GM21526 (cell line): Measurements from ENCODE around the gene PCP4L1.
"Not testable (repeated sequence)": the region's sequence is repeated elsewhere in the genome, so short reads cannot be mapped to it uniquely, and the experiment has no call there.

Source experiments
- ATAC-seq: cut with Tn5 transposase; IDR thresholded peaks from one replicate; pipeline ENCODE4 v1.9.1; 2021; ENCODE audit warnings: moderate library complexity; ENCODE audit not compliant: unreplicated experiment, low FRiP score

PCP4L1 gene

DNA sequence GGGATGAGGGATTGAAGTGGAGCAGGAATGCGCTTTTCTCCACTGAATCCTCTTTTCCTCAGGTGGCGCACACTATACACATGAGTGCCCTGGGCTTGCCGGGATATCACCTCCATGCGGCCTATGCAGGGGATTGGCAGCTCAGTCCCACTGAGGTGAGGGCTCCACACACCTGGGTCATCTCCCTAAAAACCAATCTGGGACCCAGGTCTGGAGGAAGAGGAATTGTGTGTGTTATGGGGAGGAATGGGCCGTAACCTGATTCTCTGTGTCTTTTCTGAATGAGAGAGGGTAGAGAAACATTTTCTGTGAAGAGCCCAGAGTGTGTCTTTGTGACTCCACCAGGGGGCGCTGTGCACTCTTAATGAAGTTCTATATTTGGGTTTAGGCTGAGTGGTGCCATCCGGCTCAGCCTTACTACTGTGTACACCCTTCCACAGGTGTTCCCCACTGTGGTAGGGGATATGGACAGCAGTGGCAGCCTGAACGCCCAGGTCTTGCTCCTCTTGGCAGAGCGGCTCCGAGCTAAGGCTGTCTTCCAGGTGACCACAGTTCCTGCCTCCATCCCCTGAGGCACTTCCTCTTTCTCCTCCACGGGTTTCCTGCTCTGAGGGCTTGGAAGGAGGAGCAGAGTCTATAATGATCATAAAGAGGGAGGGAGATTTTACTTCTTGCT lies 31.2 kb upstream of the PCP4L1 start:
- no peak for ATAC-seq

- ATAC-seq: no peak
These were observed 30.5 kb upstream of the PCP4L1 start for GRCh38 chr1:161228032-161228431.

- ATAC-seq: no peak
These were observed 28.6 kb upstream of the PCP4L1 start for GRCh38 chr1:161229896-161230295.

DNA sequence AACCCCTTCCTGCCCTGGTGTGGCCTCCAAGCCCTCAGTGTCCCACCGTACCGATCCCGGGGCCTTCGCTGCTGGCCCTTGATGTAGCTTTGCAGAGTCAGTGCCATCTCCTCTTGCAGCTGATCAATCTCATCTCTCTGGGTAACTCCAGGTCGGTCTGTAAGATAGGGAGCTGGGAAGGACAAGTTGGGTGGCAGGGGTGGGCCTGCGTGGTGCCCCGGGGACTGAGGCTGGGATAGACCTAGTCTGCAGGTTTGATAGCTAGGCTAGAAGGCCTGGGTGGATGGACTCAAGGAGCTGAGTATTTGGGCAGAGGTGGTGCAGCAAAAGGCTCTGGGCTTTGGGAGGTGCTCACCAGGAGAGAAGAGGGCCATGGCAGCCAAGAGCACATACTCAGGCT lies 27.8 kb upstream of the PCP4L1 start:
- no peak for ATAC-seq

DNA sequence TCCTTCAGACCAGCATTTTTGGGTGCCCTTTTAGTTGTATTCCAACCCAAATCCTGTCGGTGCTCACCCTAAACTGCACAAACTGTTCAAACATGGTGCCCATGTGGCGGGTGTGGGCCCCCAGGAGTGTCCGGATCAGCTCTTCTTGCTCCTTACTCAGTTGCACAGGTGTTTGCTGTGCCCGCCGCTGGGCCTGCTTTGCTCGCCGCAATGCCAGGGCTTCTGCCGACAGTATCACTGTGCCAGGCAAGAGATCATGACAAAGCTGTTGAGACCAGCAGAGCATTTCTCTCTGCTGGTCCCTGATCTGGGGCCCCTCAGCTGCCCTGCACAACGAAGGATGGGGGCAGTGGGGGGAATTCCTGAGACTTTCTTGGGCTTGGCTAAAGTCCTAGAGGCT lies 25.4 kb upstream of the PCP4L1 start:
- no peak for ATAC-seq

GRCh38 chr1:161235957-161236775 lies 22.4 kb upstream of the PCP4L1 start:
- ATAC-seq: no peak

GRCh38 chr1:161238039-161238473 lies 20.5 kb upstream of the PCP4L1 start, which contains the start of gene NR1I3:
TSS of gene NR1I3 (minus strand) at chr1:161238203. CDS start at chr1:161236565, 1,638 bp downstream.
- ATAC-seq: no peak

- no peak for ATAC-seq
These were observed 16.9 kb upstream of the PCP4L1 start for GRCh38 chr1:161241682-161242081.

DNA sequence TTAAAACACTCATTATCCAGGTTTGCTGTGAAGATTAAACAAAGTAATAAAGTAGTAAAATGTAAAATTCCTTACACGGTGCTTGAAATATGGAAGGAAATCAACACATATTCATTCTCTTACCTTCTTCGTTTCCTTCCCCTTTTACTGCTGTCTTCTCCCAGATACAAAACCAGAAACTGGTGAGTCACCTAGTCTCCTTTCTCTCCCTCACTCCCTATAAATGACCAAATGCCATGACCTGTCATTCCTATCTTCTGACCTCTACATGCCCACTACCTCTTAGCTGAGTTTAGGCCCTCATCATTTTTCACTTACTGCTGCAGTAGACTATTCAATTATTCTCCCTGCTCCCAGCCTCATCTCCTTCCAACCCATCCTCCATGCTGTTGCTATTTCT lies 16.2 kb upstream of the PCP4L1 start:
- ATAC-seq: no peak

DNA sequence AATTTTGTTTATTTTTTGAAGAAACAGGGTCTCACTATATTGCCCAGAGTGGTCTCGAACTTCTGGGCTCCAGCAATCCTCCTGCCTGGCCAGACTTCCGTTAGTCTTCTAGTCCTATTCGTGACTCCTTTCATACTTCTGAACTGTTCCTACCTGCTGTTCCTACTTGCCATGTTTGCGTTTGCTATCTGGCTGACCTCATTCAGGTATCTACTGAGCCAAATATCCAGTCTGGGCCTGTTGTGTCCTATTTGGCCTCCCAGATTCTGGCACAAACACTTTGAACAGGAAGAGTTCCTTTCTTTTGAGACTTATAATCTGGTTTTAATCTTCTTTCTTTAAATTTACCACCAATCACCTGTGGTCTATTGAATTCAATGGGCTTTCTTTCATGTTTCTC lies 13.7 kb upstream of the PCP4L1 start:
- no peak for ATAC-seq

- ATAC-seq: not testable (repeated sequence)
These were observed 8.4 kb upstream of the PCP4L1 start for GRCh38 chr1:161250100-161250499.

DNA sequence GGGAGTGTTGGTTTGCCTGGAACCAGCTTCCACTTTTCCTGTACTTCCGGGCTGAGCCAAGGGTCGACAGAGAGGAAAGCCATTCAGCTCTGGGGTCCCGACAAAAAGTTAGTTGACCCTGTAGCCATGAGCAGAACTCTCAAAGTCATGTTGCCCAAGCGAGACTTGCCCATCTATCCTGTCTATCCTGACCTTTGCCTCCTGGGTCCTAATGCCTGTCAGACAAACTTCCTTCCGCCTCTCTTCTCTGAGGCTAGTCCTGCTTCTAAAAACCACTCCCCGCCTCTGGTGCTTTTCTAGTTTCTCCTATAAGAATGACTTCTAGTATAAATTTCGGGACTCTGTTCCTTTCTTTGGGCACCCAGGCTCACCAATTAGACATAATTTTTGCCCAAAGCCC lies 7.7 kb upstream of the PCP4L1 start:
- ATAC-seq: no peak

GRCh38 chr1:161251579-161251978 lies 7.0 kb upstream of the PCP4L1 start:
- ATAC-seq: no peak

DNA sequence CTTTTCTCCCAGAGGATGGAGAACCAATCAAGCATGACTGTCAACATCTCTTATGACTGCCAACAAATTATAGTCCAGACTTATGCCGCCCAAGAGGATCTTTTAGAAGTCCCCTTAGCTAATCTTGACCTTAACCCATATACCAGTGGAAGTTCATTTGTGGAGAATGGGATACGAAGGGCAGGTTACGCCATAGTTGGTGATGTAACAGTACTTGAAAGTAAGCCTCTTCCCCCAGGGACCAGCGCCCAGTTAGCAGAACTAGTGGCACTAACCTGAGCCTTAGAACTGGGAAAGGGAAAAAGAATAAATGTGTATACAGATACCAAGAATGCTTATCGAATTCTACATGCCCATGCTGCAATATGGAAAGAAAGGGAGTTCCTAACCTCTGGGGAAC lies 3.2 kb upstream of the PCP4L1 start:
- not testable (repeated sequence) for ATAC-seq

- ATAC-seq: not testable (repeated sequence)
These were observed 2.5 kb upstream of the PCP4L1 start for GRCh38 chr1:161255955-161256520.

GRCh38 chr1:161257109-161257508 lies 1.4 kb upstream of the PCP4L1 start:
- not testable (repeated sequence) for ATAC-seq

DNA sequence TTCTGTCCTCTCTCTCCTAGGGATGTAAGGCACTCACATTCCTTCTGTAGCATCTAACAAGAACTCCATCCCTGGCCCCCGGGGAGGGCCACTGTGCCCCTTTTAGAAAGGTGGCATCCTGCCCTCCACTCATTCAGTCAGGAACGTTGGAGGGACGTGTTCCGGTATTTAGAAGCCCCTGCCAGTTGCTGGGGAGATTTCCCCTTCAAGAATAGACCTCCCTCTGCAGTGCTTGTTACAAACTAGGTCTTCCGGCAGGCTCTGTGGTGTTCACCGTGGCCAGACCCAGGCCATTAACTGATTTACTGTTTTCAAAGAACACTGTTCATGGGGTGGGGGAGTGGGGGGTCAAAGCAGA lies 779 bp downstream of the PCP4L1 start:
- ATAC-seq: no peak

GRCh38 chr1:161259765-161260164 lies 1.2 kb downstream of the PCP4L1 start:
- ATAC-seq: no peak

DNA sequence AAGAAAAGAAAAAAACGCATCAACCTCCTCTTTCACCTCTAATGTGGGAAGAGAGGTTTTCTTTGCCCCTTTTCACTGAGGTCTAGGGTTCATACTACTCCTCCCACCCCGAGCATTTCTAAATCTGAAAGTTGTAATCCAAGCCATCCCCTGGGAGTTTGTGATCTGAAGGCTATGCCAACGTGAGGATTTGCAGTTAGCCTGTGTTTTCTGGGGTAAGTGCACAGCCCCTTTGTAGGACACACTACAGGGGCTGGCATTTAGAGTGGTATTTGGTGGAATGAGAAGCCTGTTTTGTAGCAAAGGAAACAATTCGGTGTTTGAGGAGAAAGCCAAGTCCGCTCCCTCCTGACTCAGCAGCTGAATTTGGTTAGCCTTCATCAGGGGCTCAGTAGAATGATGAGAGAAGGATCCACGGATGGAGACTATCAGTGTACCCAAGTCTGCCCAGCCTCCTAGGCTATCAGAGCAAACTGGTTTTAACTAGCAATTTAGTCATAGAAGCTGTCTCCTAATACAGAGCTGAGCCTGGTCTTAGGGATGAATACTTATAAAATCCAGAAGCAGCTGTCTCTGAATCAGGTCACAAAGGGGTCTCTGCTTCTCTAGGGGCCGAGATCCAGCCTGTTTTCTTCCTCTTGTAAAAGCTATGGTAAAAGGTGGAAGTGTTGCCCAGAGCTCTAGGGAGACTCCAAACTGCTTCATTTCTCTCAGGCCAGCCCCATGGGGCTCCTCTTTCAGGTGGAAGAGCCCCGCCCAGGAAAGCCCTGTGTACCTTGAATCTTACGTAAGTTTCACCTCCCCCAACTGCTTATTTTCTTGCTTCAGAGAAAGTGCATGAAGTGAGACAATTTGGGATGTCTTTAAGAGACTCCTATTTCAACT lies 2.1 kb downstream of the PCP4L1 start:
- no peak for ATAC-seq
